H9 (cell line): ENCODE measurements around the gene LFNG. TPM values are rescaled to one million over a fixed set of nuclear protein-coding genes. Genes with fewer than 3 reads are reported as not detected.

Source experiments
- DNase-seq: peaks from one replicate; pipeline ENCODE4 v3.0.0-alpha.2; 2017
- H2AFZ ChIP-seq: one replicate; pipeline ENCODE4 v1.6.1; 2013; ENCODE audit warnings: mild to moderate bottlenecking, low read length, control low read depth, moderate library complexity
- H2AK5ac ChIP-seq: 2 replicates; pipeline ENCODE4 v1.6.1; 2013; ENCODE audit warnings: low read length, control low read depth, mixed read lengths; ENCODE audit not compliant: insufficient read length
- H2BK120ac ChIP-seq: one replicate; pipeline ENCODE4 v1.6.1; 2013; ENCODE audit warnings: low read depth, mild to moderate bottlenecking, low read length, control low read depth, inconsistent platforms; ENCODE audit not compliant: poor library complexity, severe bottlenecking
- H2BK12ac ChIP-seq: 2 replicates; pipeline ENCODE4 v1.6.1; 2013; ENCODE audit warnings: low read length, control low read depth, mixed read lengths, low read depth; ENCODE audit not compliant: insufficient read length
- H2BK15ac ChIP-seq: 2 replicates; pipeline ENCODE4 v1.6.1; 2013; ENCODE audit warnings: low read depth, low read length, control low read depth
- H2BK20ac ChIP-seq: one replicate; pipeline ENCODE4 v1.6.1; 2013; ENCODE audit warnings: low read depth, mild to moderate bottlenecking, low read length, control low read depth, inconsistent platforms; ENCODE audit not compliant: poor library complexity, severe bottlenecking
- H2BK5ac ChIP-seq: 2 replicates; pipeline ENCODE4 v1.6.1; 2013; ENCODE audit warnings: low read length, control low read depth, mixed read lengths; ENCODE audit not compliant: insufficient read length
- H3K14ac ChIP-seq: 2 replicates; pipeline ENCODE4 v1.6.1; 2013; ENCODE audit warnings: low read length, control low read depth; ENCODE audit not compliant: insufficient read depth
- H3K18ac ChIP-seq: 2 replicates; pipeline ENCODE4 v1.6.1; 2013; ENCODE audit warnings: low read depth, mild to moderate bottlenecking, mixed read lengths, low read length, control low read depth; ENCODE audit not compliant: insufficient read length
- H3K23ac ChIP-seq: 2 replicates; pipeline ENCODE4 v1.6.1; 2013; ENCODE audit warnings: low read length, control low read depth, mixed read lengths, low read depth; ENCODE audit not compliant: insufficient read length
- H3K23me2 ChIP-seq: 2 replicates; pipeline ENCODE4 v1.6.1; 2013; ENCODE audit warnings: low read depth, mild to moderate bottlenecking, mixed read lengths, low read length, control low read depth; ENCODE audit not compliant: insufficient read length, poor library complexity, severe bottlenecking
- H3K27ac ChIP-seq: 2 replicates; pipeline ENCODE4 v1.5.1; 2013; ENCODE audit warnings: low read length, control low read depth, mixed read lengths, low read depth; ENCODE audit not compliant: insufficient read length
- H3K27me3 ChIP-seq: 2 replicates; pipeline ENCODE4 v1.6.1; 2013; ENCODE audit warnings: low read length, control low read depth, inconsistent platforms; ENCODE audit not compliant: insufficient read depth
- H3K4ac ChIP-seq: 2 replicates; pipeline ENCODE4 v1.6.1; 2013; ENCODE audit warnings: low read depth, mild to moderate bottlenecking, control low read depth, inconsistent platforms, low read length, moderate library complexity
- H3K4me1 ChIP-seq: 2 replicates; pipeline ENCODE4 v1.6.1; 2013; ENCODE audit warnings: low read length, control low read depth, inconsistent platforms; ENCODE audit not compliant: insufficient read depth
- H3K4me2 ChIP-seq: 2 replicates; pipeline ENCODE4 v1.6.1; 2013; ENCODE audit warnings: low read length, control low read depth, mixed read lengths; ENCODE audit not compliant: insufficient read length, insufficient read depth
- H3K56ac ChIP-seq: 2 replicates; pipeline ENCODE4 v1.6.1; 2013; ENCODE audit warnings: low read depth, mild to moderate bottlenecking, mixed read lengths, low read length, control low read depth; ENCODE audit not compliant: insufficient read length
- H3K79me1 ChIP-seq: 2 replicates; pipeline ENCODE4 v1.6.1; 2013; ENCODE audit warnings: low read depth, mild to moderate bottlenecking, moderate library complexity, low read length, control low read depth, inconsistent platforms; ENCODE audit not compliant: insufficient read depth, poor library complexity, severe bottlenecking
- H3K79me2 ChIP-seq: 2 replicates; pipeline ENCODE4 v1.6.1; 2013; ENCODE audit warnings: low read length, control low read depth, inconsistent platforms; ENCODE audit not compliant: insufficient read depth
- H3K9ac ChIP-seq: 2 replicates; pipeline ENCODE4 v1.6.1; 2013; ENCODE audit warnings: low read length, control low read depth, mixed read lengths; ENCODE audit not compliant: insufficient read length; ENCODE audit errors: extremely low read depth
- H3K9me3 ChIP-seq: one replicate; pipeline ENCODE4 v1.6.1; 2013; ENCODE audit warnings: low read depth, low read length, inconsistent platforms; ENCODE audit not compliant: control insufficient read depth
- H3T11ph ChIP-seq: one replicate; pipeline ENCODE4 v1.6.1; 2013; ENCODE audit warnings: mild to moderate bottlenecking, low read length, control low read depth, inconsistent platforms
- H4K20me1 ChIP-seq: one replicate; pipeline ENCODE4 v1.6.1; 2013; ENCODE audit not compliant: control insufficient read depth, insufficient read length, insufficient read depth
- H4K5ac ChIP-seq: 2 replicates; pipeline ENCODE4 v1.6.1; 2013; ENCODE audit warnings: low read depth, mild to moderate bottlenecking, mixed read lengths, low read length, control low read depth; ENCODE audit not compliant: insufficient read length
- H4K8ac ChIP-seq: replicated peaks from 2 replicates; pipeline ENCODE4 v1.6.1; 2013; ENCODE audit warnings: low read length, control low read depth, mixed read lengths, low read depth; ENCODE audit not compliant: insufficient read length
- H4K91ac ChIP-seq: 2 replicates; pipeline ENCODE4 v1.6.1; 2013; ENCODE audit warnings: low read depth, mild to moderate bottlenecking, moderate library complexity, mixed read lengths, low read length, control low read depth; ENCODE audit not compliant: insufficient read length
- H3K27ac Mint-ChIP-seq, 3 experiments: 2 replicates in 2 of 3; 3 replicates in 1 of 3; pipeline ENCODE4 v1.8.0; 2020 to 2021; ENCODE audit warnings: mixed read lengths in 3 of 3, mild to moderate bottlenecking in 1 of 3, moderate library complexity in 1 of 3
- H3K27me3 Mint-ChIP-seq: 2 replicates; pipeline ENCODE4 v1.8.0; 2021; ENCODE audit warnings: low read depth, mild to moderate bottlenecking, moderate library complexity, mixed read lengths
- H3K36me3 Mint-ChIP-seq, 3 experiments: 2 replicates in 2 of 3; 3 replicates in 1 of 3; pipeline ENCODE4 v1.8.0; 2020 to 2021; ENCODE audit warnings: low read depth in 3 of 3, mixed read lengths in 3 of 3; ENCODE audit not compliant: insufficient read depth in 1 of 3
- H3K4me1 Mint-ChIP-seq, 2 experiments: 2 replicates each; pipeline ENCODE4 v1.8.0; 2020; ENCODE audit warnings: mixed read lengths in 2 of 2
- H3K4me3 Mint-ChIP-seq, 2 experiments: 2 replicates in 1 of 2; 3 replicates in 1 of 2; pipeline ENCODE4 v1.8.0; 2020 to 2021; ENCODE audit warnings: mild to moderate bottlenecking in 2 of 2, mixed read lengths in 2 of 2, moderate library complexity in 1 of 2
- H3K9me3 Mint-ChIP-seq, 2 experiments: 2 replicates in 1 of 2; 3 replicates in 1 of 2; pipeline ENCODE4 v1.8.0; 2020; ENCODE audit warnings: mild to moderate bottlenecking in 2 of 2, mixed read lengths in 2 of 2, moderate library complexity in 1 of 2
- CTCF ChIP-seq: fragments of 200-600 bp; sonication (generic); conservative IDR thresholded peaks from 3 replicates; pipeline ENCODE4 v1.8.0; 2021; ENCODE audit warnings: antibody characterized with exemption, mild to moderate bottlenecking
- WGBS: extraction: QIAGEN DNeasy Blood & Tissue Kit; methylation state at CpG from one replicate; pipeline ENCODE4 v1.1.7; 2013; ENCODE audit warnings: missing lambda C conversion rate, low lambda C conversion rate, mixed read lengths; ENCODE audit not compliant: insufficient read length; ENCODE audit errors: extremely low coverage; 5-methylcytosine and 5-hydroxymethylcytosine counted together
- total RNA-seq: library from RNA; stranded (reverse); gene quantifications from 2 replicates; pipeline ENCODE4 v1.2.1, GENCODE V29; 2021

Gene LFNG
- total RNA-seq, 1 experiment from 2014 or later = 52.9 TPM

- H3K9ac ChIP-seq = no peak overlapping the region
- H4K5ac ChIP-seq = no peak overlapping the region
- no peaks in the 10 kb centered on the region; the same call in 1 of the 2 replicates for H3K4me1 ChIP-seq
- H3K4me3 Mint-ChIP-seq = peak overlapping the region in 1 of 2 experiments; percentile 14; a peak in 1 of 5 replicates
- no peak overlapping the region for H3K27ac ChIP-seq
- H3K27me3 ChIP-seq = no peaks in the 10 kb centered on the region
- H3K4ac ChIP-seq = no peak overlapping the region
- H3T11ph ChIP-seq = no peak overlapping the region
- no peaks in the 10 kb centered on the region; the same call in none of the 2 replicates for H3K27me3 Mint-ChIP-seq
- H2AFZ ChIP-seq = no peak overlapping the region
- no peak overlapping the region for H3K23ac ChIP-seq
- no peak overlapping the region for H2BK20ac ChIP-seq
- H2BK15ac ChIP-seq = no peak overlapping the region
- H3K23me2 ChIP-seq = no peaks in the 10 kb centered on the region
- H3K9me3 ChIP-seq = no peaks in the 10 kb centered on the region
- no peak overlapping the region for H2AK5ac ChIP-seq
- peaks cover 45 to 68% of the 10 kb centered on the region in 2 experiments for H3K4me1 Mint-ChIP-seq
- no CpG with 5 or more reads among the region's 3 CpGs for WGBS
- H4K20me1 ChIP-seq = no peaks in the 10 kb centered on the region
- TF ChIP-seq CTCF = no peak
- H3K79me2 ChIP-seq = no peaks in the 10 kb centered on the region
- no peak overlapping the region for H2BK120ac ChIP-seq
- no peak for DNase-seq
- H4K8ac ChIP-seq = no peak overlapping the region
- peak overlapping the region in 1 of 3 experiments; percentile 70; a peak in 1 of 7 replicates for H3K27ac Mint-ChIP-seq
- H3K9me3 Mint-ChIP-seq = peaks cover under 1 to 5% of the 10 kb centered on the region in 2 experiments; a peak in 3 of 5 replicates
- no peak overlapping the region for H3K18ac ChIP-seq
- no peak overlapping the region for H2BK12ac ChIP-seq
- H3K4me2 ChIP-seq = no peak overlapping the region
- H3K79me1 ChIP-seq = no peaks in the 10 kb centered on the region
- H2BK5ac ChIP-seq = no peak overlapping the region
- H3K36me3 Mint-ChIP-seq = no peaks in the 10 kb centered on the region; a peak in 1 of 7 replicates
- no peak overlapping the region for H3K56ac ChIP-seq
- H3K14ac ChIP-seq = peak overlapping the region; percentile 15; the same call in 1 of the 2 replicates
- no peak overlapping the region for H4K91ac ChIP-seq
Measured at GRCh38 chr7:2497065-2497464, 22.5 kb upstream of the LFNG start.
